Hepatocyte (in vitro differentiated cells): ENCODE measurements around the gene ADORA2A. TPM values are rescaled to one million over a fixed set of nuclear protein-coding genes. Genes with fewer than 3 reads are reported as not detected.

Source experiments
- DNase-seq: peaks from one replicate; pipeline ENCODE4 v3.0.0-alpha.2; 2016; ENCODE audit warnings: low spot score
- H2AFZ ChIP-seq: fragments of 200-600 bp; sonication (generic); 2 replicates; pipeline ENCODE4 v1.6.0; 2016; ENCODE audit warnings: antibody characterized with exemption, mild to moderate bottlenecking
- H3K27ac ChIP-seq: fragments of 200-600 bp; sonication (generic); 2 replicates; pipeline ENCODE4 v1.5.1; 2016; ENCODE audit warnings: mild to moderate bottlenecking
- H3K27me3 ChIP-seq: fragments of 200-600 bp; sonication (generic); 2 replicates; pipeline ENCODE4 v1.6.1; 2016
- H3K36me3 ChIP-seq: fragments of 200-600 bp; sonication (generic); replicated peaks from 2 replicates; pipeline ENCODE4 v1.5.1; 2016; ENCODE audit warnings: low read depth; ENCODE audit not compliant: insufficient read depth
- H3K4me1 ChIP-seq: fragments of 200-600 bp; sonication (generic); 2 replicates; pipeline ENCODE4 v1.5.1; 2016; ENCODE audit warnings: mild to moderate bottlenecking, moderate library complexity; ENCODE audit not compliant: insufficient read depth
- H3K4me2 ChIP-seq: fragments of 200-600 bp; sonication (generic); 2 replicates; pipeline ENCODE4 v1.6.0; 2016
- H3K4me3 ChIP-seq: fragments of 200-600 bp; sonication (generic); 2 replicates; pipeline ENCODE4 v1.5.1; 2016; ENCODE audit warnings: mild to moderate bottlenecking
- H3K79me2 ChIP-seq: fragments of 200-600 bp; sonication (generic); 2 replicates; pipeline ENCODE4 v1.6.0; 2017; ENCODE audit warnings: mild to moderate bottlenecking
- H3K9me2 ChIP-seq: fragments of 200-600 bp; sonication (generic); replicated peaks from 2 replicates; pipeline ENCODE4 v1.6.0; 2017; ENCODE audit warnings: mild to moderate bottlenecking; ENCODE audit not compliant: insufficient read depth
- H3K9me3 ChIP-seq: fragments of 200-600 bp; sonication (generic); 2 replicates; pipeline ENCODE4 v1.5.1; 2016; ENCODE audit warnings: low read depth, mild to moderate bottlenecking
- H4K20me1 ChIP-seq: fragments of 200-600 bp; sonication (generic); 2 replicates; pipeline ENCODE4 v1.6.0; 2016; ENCODE audit warnings: mild to moderate bottlenecking; ENCODE audit not compliant: insufficient read depth, poor library complexity, severe bottlenecking
- EZH2 ChIP-seq: fragments of 200-600 bp; sonication (generic); IDR thresholded peaks from 2 replicates; pipeline ENCODE4 v1.6.1; 2016; ENCODE audit warnings: antibody characterized with exemption, mild to moderate bottlenecking, borderline replicate concordance
- EZH2phosphoT487 ChIP-seq: fragments of 200-600 bp; sonication (generic); IDR thresholded peaks from one replicate; pipeline ENCODE4 v1.6.1; 2018; ENCODE audit warnings: antibody characterized with exemption, mild to moderate bottlenecking, low read depth, moderate library complexity; ENCODE audit not compliant: unreplicated experiment, severe bottlenecking
- WGBS: methylation state at CpG from one replicate; pipeline ENCODE4 v1.1.6; 2016; ENCODE audit warnings: low lambda C conversion rate; ENCODE audit errors: missing lambda C conversion rate; 5-methylcytosine and 5-hydroxymethylcytosine counted together
- polyA plus RNA-seq: library from polyadenylated mRNA; unstranded; fragments of >200 nt; fragmentation: Nextera tagmentation; extraction: Ambion mirVana; gene quantifications from 2 replicates; pipeline ENCODE4 v1.2.1, GENCODE V29; 2016
- total RNA-seq: library from RNA; depleted of rRNA; stranded (reverse); fragments of >200 nt; gene quantifications from 2 replicates; pipeline ENCODE4 v1.2.3, GENCODE V29; 2014
- TF ChIP-seq, protein P1 (sequence below): fragments of 200-600 bp; sonication (generic); IDR thresholded peaks from 2 replicates; pipeline ENCODE4 v1.5.1; 2016; ENCODE audit warnings: antibody characterized with exemption, mild to moderate bottlenecking; ENCODE audit not compliant: poor library complexity

ADORA2A gene
- total and polyA plus RNA-seq, 2 experiments from 2014 or later = 1.2 to 3.3 TPM

DNA sequence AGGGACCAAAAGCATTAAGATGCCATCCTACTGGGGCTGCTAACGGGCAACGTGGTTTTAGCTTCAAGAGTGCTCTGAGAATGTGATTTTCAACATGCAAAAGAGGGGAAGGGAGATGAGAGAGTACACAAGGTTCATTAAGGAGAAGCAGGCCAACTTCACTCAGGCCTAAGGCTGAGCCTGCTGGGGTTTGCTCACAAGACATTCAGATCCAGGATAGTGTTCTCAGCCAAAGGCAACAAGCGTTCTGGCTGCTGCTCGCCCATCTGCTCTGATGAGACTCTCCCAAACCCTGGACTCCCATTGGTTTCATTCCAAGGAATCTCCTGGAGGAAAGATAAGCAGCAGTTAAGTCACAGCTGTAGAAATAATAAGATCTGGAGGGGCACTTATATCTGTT lies 44.2 kb downstream of the ADORA2A start:
- no peak overlapping the region for H3K4me3 ChIP-seq
- no peak overlapping the region for H2AFZ ChIP-seq
- DNase-seq = no peak
- WGBS = 86% methylated on average over 4 of the region's 4 CpGs
- peaks cover 6% of the 10 kb centered on the region for H3K4me1 ChIP-seq
- H3K9me3 ChIP-seq = no peaks in the 10 kb centered on the region
- H3K36me3 ChIP-seq = no peaks in the 10 kb centered on the region
- no peaks in the 10 kb centered on the region for H3K27me3 ChIP-seq
- no peaks in the 10 kb centered on the region for H4K20me1 ChIP-seq
- no peak overlapping the region for H3K27ac ChIP-seq
- H3K79me2 ChIP-seq = no peaks in the 10 kb centered on the region
- no peaks in the 10 kb centered on the region for H3K9me2 ChIP-seq
- TF ChIP-seq EZH2phosphoT487 (no peak), EZH2 (no peak)
- TF ChIP-seq, protein P1, sequence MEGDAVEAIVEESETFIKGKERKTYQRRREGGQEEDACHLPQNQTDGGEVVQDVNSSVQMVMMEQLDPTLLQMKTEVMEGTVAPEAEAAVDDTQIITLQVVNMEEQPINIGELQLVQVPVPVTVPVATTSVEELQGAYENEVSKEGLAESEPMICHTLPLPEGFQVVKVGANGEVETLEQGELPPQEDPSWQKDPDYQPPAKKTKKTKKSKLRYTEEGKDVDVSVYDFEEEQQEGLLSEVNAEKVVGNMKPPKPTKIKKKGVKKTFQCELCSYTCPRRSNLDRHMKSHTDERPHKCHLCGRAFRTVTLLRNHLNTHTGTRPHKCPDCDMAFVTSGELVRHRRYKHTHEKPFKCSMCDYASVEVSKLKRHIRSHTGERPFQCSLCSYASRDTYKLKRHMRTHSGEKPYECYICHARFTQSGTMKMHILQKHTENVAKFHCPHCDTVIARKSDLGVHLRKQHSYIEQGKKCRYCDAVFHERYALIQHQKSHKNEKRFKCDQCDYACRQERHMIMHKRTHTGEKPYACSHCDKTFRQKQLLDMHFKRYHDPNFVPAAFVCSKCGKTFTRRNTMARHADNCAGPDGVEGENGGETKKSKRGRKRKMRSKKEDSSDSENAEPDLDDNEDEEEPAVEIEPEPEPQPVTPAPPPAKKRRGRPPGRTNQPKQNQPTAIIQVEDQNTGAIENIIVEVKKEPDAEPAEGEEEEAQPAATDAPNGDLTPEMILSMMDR = no peak
- H3K4me2 ChIP-seq = no peak overlapping the region

DNA sequence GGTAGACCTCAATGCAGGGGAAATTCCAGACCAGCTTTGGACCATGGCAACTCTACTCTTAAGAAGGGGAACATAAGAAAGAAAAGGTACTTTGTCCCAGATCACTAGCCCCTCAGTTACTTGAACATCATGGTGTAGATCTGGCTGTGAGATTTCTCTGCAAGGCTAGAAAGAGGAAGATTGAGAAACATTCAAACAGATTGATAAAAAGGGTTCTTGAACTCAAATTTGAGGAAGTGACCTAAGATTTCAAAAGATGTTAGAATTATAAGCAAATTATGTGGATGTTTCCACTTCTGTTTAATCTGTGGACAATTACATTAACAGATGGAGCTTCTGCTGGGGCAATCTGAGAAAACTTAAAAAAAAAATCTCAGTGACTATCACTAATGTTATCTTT lies 45.9 kb downstream of the ADORA2A start:
- Histone ChIP-seq H3K4me3 (no peak overlapping the region), H3K4me1 (no peaks in the 10 kb centered on the region), H2AFZ (no peak overlapping the region), H3K9me3 (no peaks in the 10 kb centered on the region), H3K36me3 (no peaks in the 10 kb centered on the region), H3K27me3 (no peaks in the 10 kb centered on the region), H3K27ac (no peak overlapping the region), H4K20me1 (no peaks in the 10 kb centered on the region), H3K4me2 (no peak overlapping the region), H3K79me2 (no peaks in the 10 kb centered on the region), H3K9me2 (no peaks in the 10 kb centered on the region)
- no peak for DNase-seq
- TF ChIP-seq EZH2phosphoT487 (no peak), EZH2 (no peak)
- TF ChIP-seq, protein P1 = no peak

- H3K4me3 ChIP-seq = no peak overlapping the region
- no peak overlapping the region for H2AFZ ChIP-seq
- no peaks in the 10 kb centered on the region for H3K27me3 ChIP-seq
- DNase-seq = peak; percentile 34
- WGBS = 38% methylated on average over 3 of the region's 3 CpGs
- H4K20me1 ChIP-seq = no peaks in the 10 kb centered on the region
- TF ChIP-seq EZH2 (no peak), EZH2phosphoT487 (no peak)
- TF ChIP-seq, protein P1 = no peak
- H3K4me2 ChIP-seq = no peak overlapping the region
- H3K9me2 ChIP-seq = no peaks in the 10 kb centered on the region
- H3K9me3 ChIP-seq = no peaks in the 10 kb centered on the region
- no peak overlapping the region for H3K27ac ChIP-seq
- H3K79me2 ChIP-seq = no peaks in the 10 kb centered on the region
- no peaks in the 10 kb centered on the region for H3K4me1 ChIP-seq
- no peaks in the 10 kb centered on the region for H3K36me3 ChIP-seq
Observed at GRCh38 chr22:24474221-24474620, 46.8 kb downstream of the ADORA2A start.
